GM12892 (cell line): ENCODE results near the gene PRELID2.

ENCODE experiments used
- POLR2A ChIP-seq: IDR thresholded peaks from 2 replicates; pipeline ENCODE4 v1.6.1; 2011; ENCODE audit warnings: low read depth, low read length, control low read depth
- POLR2AphosphoS5 ChIP-seq: IDR thresholded peaks from 2 replicates; pipeline ENCODE4 v1.6.1; 2011; ENCODE audit warnings: low read depth, low read length, control low read depth

GRCh38 chr5:145859897-145860296 lies 24.8 kb upstream of the PRELID2 start:
- TF ChIP-seq POLR2AphosphoS5: no peak
- no peak for TF ChIP-seq POLR2A
